Measurements from ENCODE around the gene UBE2O.

Gene UBE2O

GRCh38 chr17:76356803-76357456, 96.0 kb downstream of the UBE2O start:
- Histone ChIP-seq H3K4me1 (no peaks in the 10 kb centered on the region), H2AFZ (no peak overlapping the region), H3K9ac (no peak overlapping the region), H3K36me3 (ENCODE audit: control insufficient read depth, insufficient read depth, low read length) (no peaks in the 10 kb centered on the region), H3K4me2 (ENCODE audit: low read length) (no peak overlapping the region), H3K27me3 (ENCODE audit: control insufficient read depth, insufficient read depth, low read length) (no peaks in the 10 kb centered on the region), H3K27ac (no peak overlapping the region), H3K9me3 (ENCODE audit: control insufficient read depth, low read length) (no peaks in the 10 kb centered on the region), H3K79me2 (peaks cover 6% of the 10 kb centered on the region), H3K4me3 (ENCODE audit: low read depth, low read length) (no peak overlapping the region)
- no peak for TF ChIP-seq CTCF (IDR thresholded peaks at IDR 0.05)

- no peak for TF ChIP-seq CTCF (IDR thresholded peaks at IDR 0.05)
- Histone ChIP-seq H3K79me2 (peaks cover 14% of the 10 kb centered on the region), H3K4me2 (ENCODE audit: low read length) (no peak overlapping the region), H3K27ac (no peak overlapping the region), H3K9ac (no peak overlapping the region), H3K4me3 (ENCODE audit: low read depth, low read length) (no peak overlapping the region), H3K36me3 (ENCODE audit: control insufficient read depth, insufficient read depth, low read length) (no peaks in the 10 kb centered on the region), H2AFZ (peak overlapping the region; percentile 45), H3K4me1 (no peaks in the 10 kb centered on the region), H3K9me3 (ENCODE audit: control insufficient read depth, low read length) (no peaks in the 10 kb centered on the region), H3K27me3 (ENCODE audit: control insufficient read depth, insufficient read depth, low read length) (no peaks in the 10 kb centered on the region)
These were observed 98.1 kb downstream of the UBE2O start for GRCh38 chr17:76354747-76355310.

GRCh38 chr17:76354317-76354729, 98.6 kb downstream of the UBE2O start:
- Histone ChIP-seq H3K4me1 (no peaks in the 10 kb centered on the region), H2AFZ (peak overlapping the region; percentile 96), H3K4me3 (ENCODE audit: low read depth, low read length) (peak overlapping the region; percentile 81), H3K9ac (peak overlapping the region; percentile 38), H3K9me3 (ENCODE audit: control insufficient read depth, low read length) (no peaks in the 10 kb centered on the region), H3K27ac (peak overlapping the region; percentile 93), H3K36me3 (ENCODE audit: control insufficient read depth, insufficient read depth, low read length) (no peaks in the 10 kb centered on the region), H3K4me2 (ENCODE audit: low read length) (peak overlapping the region; percentile 92), H3K79me2 (peaks cover 14% of the 10 kb centered on the region), H3K27me3 (ENCODE audit: control insufficient read depth, insufficient read depth, low read length) (no peaks in the 10 kb centered on the region)
- TF ChIP-seq CTCF (IDR thresholded peaks at IDR 0.05), result no peak

GRCh38 chr17:76353599-76354316, 99.2 kb downstream of the UBE2O start, which contains the start of gene PRPSAP1:
Gene PRPSAP1 (minus strand): TSS chr17:76353916. CDS start chr17:76353703, 213 bp downstream.
- H3K4me3 ChIP-seq (ENCODE audit: low read depth, low read length), result peak within 1 kb of the TSS; percentile 81
- H3K36me3 ChIP-seq (ENCODE audit: control insufficient read depth, insufficient read depth, low read length), result no peaks in the 10 kb centered on the region
- H3K27me3 ChIP-seq (ENCODE audit: control insufficient read depth, insufficient read depth, low read length), result no peaks in the 10 kb centered on the region
- H3K4me1 ChIP-seq, result no peaks in the 10 kb centered on the region
- TF ChIP-seq CTCF (IDR thresholded peaks at IDR 0.05), result peak; percentile 56
- peak within 1 kb of the TSS; percentile 69 for H3K9ac ChIP-seq
- peak within 1 kb of the TSS; percentile 96 for H2AFZ ChIP-seq
- peak within 1 kb of the TSS; percentile 92 for H3K4me2 ChIP-seq (ENCODE audit: low read length)
- peaks cover 14% of the 10 kb centered on the region for H3K79me2 ChIP-seq
- H3K9me3 ChIP-seq (ENCODE audit: control insufficient read depth, low read length), result no peaks in the 10 kb centered on the region
- peak within 1 kb of the TSS; percentile 93 for H3K27ac ChIP-seq
